GM03348 (cell line): ENCODE results near the gene TNP2.
A peak's percentile ranks its signal among the peaks of the same experiment; 100 is the strongest.
"Not testable (repeated sequence)": the region's sequence is repeated elsewhere in the genome, so short reads cannot be mapped to it uniquely, and the experiment has no call there.

ENCODE experiments used
- DNase-seq: peaks from one replicate; pipeline ENCODE4 v3.0.0; 2012; ENCODE audit warnings: low spot score

TNP2 gene

DNA sequence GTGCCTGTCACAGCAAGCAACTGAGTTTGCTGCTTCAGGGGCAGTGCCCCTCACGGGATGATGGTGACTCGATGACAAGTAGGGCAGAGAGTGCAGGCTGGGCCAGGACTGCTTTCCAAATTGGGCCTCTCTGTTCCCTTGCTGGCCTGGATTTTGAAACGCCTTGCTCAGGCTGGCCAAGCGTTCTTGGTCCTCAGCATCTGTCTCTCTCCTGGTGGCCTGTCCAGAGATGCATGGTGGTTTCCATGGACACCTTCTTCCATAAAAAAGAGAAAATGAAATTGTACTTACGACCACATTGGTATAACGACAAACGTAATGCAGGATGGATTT, 31.4 kb upstream of the TNP2 start:
- DNase-seq = no peak

DNA sequence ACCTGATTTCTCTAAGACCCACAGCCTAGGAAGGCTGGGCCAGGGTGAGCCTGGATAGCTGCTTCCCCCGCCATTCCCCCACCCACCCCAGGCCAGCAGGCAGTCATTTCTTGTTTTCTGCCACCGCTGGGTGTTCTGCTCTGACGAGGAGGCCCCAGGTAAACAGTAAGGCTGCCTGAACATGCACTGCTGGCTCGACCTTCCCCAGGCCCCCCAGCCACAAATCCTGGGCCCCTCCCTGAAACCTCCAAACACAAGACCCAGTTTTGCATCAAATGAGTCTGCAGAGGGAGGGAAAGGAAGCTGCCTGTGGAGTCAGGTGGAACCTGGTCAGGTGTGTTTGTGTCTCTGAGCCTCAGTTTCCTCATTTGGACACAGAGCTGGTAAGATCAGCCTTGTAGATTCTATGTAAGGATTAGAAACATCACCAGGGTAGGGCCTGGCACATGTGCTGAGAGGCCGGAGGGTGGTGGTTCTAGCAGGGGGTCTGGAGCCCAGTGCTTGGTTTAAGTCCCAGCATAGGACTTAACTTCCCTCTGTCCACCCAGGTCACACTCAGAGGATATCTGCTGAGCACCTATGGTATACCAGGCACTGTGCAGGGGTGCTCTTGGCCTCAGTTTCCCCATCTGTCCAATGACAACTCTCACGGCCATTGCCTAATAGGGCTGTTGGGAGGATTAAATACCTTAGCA, 30.9 kb upstream of the TNP2 start:
- DNase-seq = no peak

DNA sequence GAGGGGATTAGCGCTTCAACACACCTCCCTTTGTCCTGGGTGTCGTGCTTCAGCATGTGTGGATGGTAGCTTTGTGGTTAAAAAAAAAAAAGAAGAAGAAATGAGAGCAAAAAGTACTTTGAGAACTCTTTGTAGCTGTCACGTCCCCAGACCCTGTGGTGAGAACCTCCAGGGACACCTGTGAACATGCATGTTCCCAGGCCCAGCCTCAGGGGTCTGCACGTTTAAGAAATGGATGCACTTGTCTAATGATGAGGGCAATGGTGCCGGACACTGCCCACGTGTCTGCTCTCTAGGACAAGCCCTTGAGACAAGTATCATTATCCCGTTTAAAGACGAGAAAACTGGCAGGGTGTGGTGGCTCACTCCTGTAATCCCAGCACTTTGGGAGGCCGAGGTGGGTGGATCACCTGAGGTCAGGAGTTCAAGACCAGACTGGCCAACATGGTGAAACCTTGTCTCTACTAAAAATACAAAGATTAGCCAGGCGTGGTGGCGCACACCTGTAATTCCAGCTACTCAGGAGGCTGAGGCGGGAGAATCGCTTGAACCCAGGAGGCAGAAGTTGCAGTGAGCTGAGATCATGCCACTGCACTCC, 29.9 kb upstream of the TNP2 start:
- DNase-seq = not testable (repeated sequence)

DNA sequence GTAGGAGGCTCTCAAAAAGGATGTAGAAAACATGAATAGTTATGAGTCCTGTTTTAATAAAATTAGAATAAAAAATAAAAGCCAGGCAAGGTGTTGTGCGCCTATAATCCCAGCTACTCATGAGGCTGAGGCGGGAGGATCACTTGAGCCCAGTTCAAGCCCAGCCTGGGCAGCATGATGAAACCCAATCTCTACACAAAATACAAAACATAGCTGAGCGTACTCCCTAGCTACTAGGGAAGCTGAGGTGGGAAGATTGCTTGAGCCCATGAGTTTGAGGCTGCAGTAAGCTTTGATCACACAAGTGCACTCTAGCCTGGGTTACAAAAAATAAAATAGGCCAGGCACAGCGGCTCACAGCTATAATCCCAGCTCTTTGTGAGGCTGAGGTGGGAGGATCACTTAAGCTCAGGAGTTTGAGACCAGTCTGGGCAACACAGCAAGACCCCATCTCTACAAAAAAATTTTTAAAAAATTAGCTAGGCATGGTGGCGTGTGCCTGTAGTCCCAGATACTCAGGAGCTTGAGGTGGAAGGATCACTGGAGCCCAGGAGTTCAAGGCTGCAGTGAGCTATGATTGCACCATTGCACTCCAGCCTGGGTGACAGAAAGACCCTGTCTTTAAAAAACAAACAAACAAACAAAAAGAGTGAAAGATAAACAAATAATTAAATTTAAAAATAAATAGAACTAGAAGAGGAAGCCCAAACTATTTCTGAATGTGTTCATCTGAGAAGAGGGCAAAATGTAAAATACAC, 29.2 kb upstream of the TNP2 start:
- DNase-seq = no peak

DNA sequence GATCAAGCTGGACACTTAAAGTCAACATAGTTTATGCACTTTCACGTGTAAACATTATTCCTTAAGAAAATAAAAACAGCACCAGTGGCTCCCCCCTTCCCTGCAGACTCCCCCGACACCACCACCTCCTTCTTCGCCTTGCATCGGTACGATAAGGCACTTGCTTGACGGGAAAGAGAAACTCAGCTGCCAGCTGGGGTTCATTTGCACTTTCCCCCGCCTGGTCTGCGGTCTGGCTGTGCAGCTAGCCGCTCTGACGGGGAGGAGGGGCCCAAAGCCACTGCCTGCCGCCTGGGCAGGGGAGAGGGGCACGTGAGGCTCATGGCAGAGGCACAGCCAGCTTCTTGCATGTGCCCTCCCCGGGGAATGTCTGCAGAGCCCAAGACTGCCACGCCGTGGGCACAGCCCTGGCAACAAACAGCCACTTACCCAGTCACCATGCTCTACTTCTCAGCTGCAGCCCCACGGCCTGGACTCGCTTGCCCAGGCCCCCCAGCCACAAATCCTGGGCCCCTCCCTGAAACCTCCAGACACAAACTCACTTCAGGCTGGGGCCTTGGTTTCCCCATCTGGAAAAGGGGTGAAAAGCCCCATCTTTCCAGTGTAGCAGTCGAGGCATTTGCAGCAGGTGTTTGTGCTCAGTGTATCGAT, 28.5 kb upstream of the TNP2 start:
- peak; percentile 87 for DNase-seq

DNA sequence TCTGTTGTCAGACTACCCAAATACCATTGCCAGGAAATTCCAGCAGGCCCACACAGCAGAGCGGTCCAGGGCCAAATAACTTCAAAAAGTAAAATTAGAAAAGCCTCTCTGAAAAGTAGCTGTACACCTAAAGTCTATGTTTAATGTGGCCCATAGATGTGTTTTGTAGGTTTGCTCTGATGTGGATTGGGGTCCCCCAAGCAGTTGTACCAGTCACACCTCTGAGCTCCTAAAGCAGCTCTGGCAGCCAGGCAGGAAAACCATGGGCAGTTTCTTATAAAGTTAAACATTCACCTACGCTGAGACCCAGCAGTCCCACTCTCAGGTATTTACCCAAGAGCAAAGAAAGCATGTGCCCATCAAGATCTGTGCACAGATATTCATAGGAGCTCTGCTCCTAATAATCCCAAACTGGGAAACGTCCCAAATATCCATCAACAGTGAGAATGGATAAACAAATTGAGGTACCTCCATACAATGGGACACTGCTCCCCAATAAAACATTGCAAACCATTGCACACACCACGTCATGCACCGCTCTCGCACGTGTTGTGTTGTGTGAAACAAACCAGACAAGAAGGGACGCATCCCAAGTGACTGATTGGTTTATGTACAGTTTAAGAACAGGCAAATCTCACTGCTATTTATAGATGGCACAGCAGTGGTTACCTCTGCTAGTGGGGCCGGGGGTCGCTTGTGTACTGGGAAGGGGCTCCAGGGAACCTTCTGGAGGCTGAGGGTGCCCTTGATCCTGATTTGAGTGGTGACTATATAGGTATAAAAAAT, 27.8 kb upstream of the TNP2 start:
- no peak for DNase-seq

DNA sequence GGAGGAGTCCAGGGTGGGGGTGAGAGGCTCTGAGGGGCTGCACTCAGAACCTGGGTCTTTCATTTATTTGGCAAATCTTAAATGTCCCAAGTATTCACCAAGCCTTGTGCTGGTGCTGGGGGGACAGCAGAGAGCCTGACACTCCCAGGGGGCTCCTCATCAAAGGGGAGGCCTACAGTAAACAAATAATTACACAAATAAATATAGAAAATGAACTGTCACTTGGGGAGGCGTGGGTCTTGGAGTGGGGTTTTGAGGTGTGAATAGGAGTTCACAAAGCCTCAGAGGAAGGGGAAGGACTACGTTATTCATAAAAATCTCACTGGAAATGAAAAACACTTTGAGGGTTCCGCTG, 27.2 kb upstream of the TNP2 start:
- DNase-seq = no peak

DNA sequence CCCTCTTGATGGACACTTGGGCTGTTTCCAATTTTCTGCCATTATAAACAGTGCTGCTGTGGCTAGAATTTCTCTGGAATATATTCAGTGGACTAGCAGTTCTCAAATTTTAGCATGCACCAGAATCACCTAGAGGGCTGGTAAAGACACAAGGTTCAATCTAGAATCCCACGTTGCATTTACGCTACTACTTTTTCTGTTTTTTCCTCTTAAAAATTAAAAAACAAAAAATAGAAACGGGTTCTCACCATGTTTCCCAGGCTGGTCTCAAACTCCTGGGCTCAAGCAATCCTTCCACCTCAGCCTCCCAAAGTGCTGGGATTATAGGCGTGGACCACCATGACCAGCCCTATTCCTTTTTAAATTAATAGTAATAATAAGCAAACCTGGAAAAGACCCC, 26.5 kb upstream of the TNP2 start:
- DNase-seq = no peak

DNA sequence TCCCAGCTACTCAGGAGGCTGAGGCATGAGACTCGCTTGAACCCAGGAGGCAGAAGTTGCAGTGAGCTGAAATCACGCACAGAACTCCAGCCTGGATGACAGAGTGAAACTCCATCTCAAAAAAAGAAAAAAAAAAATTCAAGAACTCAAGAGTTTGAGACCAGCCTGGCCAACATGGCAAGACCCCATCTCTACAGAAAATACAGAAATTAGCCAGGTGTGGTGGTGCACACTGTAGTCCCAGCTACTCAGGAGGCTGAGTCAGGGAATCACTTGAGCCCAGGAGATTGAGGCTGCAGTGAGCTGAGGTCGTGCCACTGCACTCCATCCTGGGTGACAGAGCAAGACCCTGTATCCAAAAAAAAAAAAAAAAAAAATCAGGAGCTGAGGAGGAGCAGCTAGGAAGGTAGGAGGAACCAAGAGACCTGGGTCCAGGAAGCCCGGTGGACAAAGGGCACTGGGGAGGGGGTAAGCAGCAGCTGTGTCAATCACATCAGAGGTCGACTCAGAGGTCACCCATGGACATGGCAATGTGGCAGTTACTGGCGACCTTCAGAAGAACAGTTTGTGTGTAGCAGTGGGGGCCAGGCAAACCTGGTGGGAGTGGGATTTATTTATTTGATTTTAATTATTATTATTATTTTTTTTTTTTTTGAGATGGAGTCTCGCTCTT, 23.1 kb upstream of the TNP2 start:
- no peak for DNase-seq

DNA sequence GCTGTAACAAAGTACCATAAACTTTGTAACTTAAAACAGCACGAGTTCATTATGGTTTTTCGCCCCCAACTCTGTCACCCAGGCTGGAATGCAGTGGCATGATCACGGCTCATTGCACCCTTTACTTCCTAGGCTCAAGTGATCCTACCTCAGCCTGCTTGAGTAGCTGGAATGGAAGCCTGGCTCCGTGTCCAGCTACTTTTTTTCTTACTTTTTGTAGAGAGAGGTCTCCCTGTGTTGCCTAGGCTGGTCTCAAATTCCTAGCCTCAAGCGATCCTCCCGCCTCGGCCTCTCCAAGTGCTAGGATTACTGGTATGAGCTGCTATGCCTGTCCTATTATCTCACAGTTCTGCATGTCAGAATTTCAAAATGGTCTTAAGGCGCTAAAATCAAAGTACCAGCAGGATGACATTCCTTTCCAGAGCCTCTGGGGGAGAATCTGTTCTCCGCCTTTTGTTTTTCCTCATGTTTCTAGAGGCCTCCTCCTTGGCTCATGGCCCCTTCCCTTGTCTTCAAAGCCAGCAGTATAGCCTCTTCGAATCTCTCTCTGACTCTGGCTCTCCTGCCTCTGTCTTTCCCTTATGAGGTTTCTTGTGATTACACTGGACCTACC, 22.1 kb upstream of the TNP2 start:
- no peak for DNase-seq

DNA sequence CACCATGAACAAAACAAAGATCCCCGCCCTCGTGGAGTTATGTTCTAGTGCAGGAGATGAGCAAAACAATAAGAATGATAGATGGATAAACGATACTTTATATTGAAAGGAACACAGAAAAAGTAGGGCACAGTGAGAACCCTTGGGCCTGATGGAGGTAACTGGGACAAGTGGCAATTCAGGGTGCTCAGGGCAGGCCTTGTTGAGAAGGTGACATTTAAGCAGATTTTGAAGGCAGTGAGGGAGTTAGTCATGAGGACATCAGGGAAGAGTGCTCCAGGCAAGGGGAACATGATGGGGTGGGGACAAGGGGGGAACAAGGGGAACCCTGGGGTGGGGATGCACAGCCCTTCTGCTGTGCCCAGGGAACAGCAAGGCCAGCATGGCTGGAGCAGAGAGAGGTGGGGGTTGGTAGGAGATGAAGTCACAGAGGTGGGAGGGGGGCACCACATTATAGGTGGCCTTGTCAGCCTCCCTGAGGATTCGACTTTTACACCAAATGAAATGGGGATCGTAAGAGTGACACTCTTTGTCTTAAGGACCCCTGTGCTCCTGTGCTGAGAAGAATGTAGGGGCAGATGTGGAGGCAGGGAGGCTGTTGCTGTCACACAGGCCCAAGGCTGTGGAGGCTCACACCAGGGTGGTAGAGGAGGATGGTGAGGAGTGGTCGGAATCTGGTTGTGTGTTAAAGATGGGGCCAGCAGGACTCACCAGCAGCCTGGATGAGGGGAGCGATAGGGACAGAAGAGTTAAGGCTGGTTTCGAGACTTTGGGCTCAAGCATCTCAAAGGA, 21.2 kb upstream of the TNP2 start:
- no peak for DNase-seq

DNA sequence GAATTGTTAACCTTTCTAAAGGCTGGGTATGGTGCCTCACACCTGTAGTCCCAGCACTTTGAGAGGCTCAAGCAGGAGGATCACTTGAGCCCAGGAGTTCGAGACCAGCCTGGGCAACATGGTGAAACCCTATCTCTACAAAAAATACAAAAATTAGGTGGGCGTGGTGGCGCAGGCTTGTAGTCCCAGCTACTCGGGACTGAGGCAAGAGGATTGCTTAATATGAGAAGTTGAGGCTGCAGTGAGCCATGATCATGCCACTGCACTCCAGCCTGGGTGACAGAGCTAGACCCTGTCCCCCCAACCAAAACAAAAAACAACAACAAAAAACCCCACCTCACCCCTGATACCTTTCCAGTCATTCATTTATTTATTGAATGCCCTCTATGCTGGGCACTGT, 20.6 kb upstream of the TNP2 start:
- DNase-seq = not testable (repeated sequence)

DNA sequence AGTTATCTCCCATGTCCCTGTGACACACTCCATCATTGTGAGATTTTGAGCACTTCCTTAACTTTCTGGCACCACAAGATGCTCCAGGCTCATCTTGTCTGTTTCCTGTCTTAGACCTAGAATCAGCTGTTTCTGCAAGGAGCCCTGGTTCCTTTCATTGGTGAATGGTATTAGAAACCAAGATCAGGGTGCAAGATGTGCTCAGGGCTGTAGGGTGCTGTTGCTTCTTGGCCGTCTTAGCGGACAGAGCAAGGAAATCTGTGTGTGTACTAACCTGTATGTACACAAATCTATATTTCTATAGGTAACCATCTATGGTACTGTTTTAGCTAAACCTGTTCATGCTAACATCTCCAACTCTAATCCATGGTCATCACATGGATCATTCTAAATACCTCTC, 20.1 kb upstream of the TNP2 start:
- DNase-seq = no peak

DNA sequence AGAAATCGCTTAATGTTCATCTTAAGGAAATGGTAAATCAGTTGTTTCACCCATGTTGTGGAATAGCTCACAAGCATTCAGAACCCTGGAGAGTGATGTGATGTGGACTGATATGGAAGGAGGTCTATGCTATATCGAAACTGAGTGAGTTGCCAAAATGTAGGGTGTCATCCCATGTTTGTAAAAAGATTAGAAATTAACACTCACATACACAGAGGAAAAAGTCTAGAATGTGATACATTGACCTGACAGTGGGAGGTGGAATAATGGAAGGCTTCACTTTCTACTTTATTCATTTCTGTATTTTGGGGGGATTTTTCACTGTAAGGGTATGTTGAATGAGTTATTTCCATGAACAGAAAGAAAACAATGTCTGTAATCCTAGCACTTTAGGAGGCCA, 16.7 kb upstream of the TNP2 start:
- DNase-seq = no peak

DNA sequence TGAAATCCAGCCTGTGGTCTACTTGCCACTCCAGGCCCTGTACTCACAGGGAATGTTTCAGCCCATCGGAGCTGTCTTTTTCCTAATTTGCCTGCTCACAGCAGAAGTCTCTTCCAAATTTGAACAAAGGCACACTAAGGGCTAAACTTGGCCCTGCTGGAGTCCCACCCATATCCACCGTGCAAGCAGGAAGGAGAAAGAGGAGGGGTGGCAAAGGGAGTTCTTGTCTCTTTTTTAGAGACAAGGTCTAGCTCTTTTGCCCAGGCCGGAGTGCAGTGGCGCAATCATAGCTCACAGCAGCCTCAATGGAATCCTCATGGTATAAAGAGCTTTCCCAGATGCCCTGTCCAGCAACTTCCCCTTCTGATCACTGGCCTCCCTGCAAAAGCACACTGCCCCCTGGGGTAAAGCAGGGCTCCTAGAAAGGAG, 14.7 kb upstream of the TNP2 start:
- no peak for DNase-seq

DNA sequence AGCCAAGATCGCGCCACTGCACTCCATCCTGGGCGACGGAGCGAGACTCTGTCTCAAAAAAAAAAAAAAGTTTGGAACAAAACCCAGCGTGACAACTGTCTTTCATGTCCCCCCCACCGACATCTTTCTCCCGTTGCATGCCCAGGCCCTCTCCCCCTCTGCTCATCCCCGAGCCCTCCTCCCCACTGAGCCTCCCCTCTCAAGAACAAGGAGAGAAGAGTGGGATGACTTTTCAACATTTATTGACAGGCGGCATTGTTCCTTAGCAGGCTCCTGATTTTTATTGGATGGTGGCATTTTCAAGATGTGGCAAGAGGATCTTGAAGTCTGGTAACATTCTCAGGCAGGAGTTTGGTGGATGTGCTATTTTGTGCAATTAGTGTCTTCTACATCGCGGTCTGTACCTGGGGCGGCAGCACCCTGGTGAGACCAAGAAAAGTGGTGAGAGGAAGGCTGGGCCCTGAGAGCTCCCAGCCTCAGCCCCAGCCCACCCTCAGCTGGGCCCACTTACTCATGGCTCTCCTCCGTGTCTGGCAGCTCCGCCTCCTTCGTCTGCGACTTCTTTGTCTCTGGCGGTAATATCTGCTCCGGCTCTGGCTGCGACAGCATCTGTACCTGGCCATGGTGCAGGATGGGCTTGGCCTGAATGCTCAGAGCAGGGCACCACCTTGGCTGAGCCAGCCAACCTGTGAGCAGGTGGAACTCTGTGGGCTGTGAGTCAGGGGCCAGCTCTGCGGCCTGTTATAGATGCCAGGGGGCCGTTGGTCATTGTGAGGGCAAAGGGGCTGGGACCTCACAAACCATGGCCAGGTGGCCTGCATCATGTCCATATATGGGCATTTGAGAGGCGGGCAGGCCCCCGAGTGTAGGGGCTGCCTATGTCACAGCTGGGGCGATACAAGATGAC, 11.7 kb upstream of the TNP2 start, which contains the start of gene PRM1:
Gene PRM1, minus strand, starts transcription at position 715 of the 907 bp plus-strand sequence. Its CDS starts 92 bp downstream, at position 623.
- no peak for DNase-seq

DNA sequence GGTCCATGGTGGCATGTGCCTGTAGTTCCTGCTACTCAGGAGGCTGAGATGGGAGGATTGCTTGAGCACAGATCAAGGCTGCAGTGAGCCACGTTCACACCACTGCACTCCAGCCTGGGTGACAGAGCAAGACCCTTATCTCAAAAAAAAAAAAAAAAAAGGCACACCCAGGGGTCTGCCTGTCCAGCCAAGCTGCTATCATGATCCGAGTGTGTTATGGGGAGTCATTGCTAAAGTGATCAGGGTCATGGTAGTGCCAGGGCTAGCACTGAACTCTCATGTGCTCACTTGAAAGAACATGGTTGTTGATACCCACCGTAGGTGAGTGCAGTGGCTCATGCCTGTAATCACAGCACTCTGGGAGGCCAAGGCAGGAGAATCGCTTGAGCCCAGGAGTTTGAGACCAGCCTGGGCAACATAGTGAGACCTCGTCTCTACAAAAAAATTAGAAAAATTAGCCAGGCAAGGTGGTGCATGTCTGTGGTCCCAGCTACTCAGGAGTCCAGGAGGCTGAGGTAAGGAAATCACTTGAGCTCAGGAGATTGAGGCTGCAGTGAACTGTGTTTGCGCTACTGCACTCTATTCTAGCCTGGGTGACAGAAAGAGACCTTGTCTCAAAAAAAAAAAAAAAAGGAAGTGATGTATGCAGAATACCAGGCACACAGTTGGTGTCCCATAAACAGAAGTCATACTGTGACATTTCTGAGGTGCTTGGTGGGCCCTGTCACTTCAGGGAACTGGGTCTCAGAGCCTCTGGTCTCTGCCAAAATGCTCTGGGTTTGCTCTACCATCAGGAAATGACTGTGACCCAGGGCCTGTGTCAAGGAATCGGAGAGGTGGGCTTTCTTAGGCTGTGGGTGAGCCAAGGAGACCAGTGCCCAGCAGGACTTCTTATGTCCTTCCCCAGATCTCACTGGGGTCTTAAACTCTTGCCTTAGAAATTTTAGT, 9.8 kb upstream of the TNP2 start:
- no peak for DNase-seq
